GM23338 (cell line): ENCODE results near the gene PREB. TPM values are rescaled to one million over a fixed set of nuclear protein-coding genes. Genes with fewer than 3 reads are reported as not detected.

Source experiments
- ATAC-seq: fragments of 200-7000 bp; cut with Tn5 transposase; 3 replicates; pipeline ENCODE4 v1.9.1; 2020
- DNase-seq: peaks from one replicate; pipeline ENCODE4 v3.0.0-alpha.2; 2015; ENCODE audit warnings: low spot score
- H2AFZ ChIP-seq: fragments of 200-600 bp; sonication (generic); 2 replicates; pipeline ENCODE4 v1.8.0; 2016; ENCODE audit warnings: antibody characterized with exemption, mild to moderate bottlenecking, moderate library complexity
- H3F3A ChIP-seq: fragments of 200-600 bp; sonication (generic); replicated peaks from 2 replicates; pipeline ENCODE4 v1.8.0; 2017; ENCODE audit warnings: antibody characterized with exemption, mixed run types, low read depth
- H3K27ac ChIP-seq: fragments of 200-600 bp; sonication (generic); 2 replicates; pipeline ENCODE4 v1.6.1; 2016; ENCODE audit warnings: low read depth
- H3K27me3 ChIP-seq: fragments of 200-600 bp; sonication (generic); 2 replicates; pipeline ENCODE4 v1.8.0; 2016; ENCODE audit warnings: mild to moderate bottlenecking, mixed run types, moderate library complexity; ENCODE audit not compliant: insufficient read depth
- H3K36me3 ChIP-seq: fragments of 200-600 bp; sonication (generic); 2 replicates; pipeline ENCODE4 v1.8.0; 2016; ENCODE audit warnings: mild to moderate bottlenecking; ENCODE audit not compliant: insufficient read depth
- H3K4me1 ChIP-seq: fragments of 200-600 bp; sonication (generic); 2 replicates; pipeline ENCODE4 v1.8.0; 2016; ENCODE audit warnings: mild to moderate bottlenecking, moderate library complexity; ENCODE audit not compliant: insufficient read depth
- H3K4me2 ChIP-seq: fragments of 200-600 bp; sonication (generic); 2 replicates; pipeline ENCODE4 v1.7.1; 2017; ENCODE audit warnings: mixed run types
- H3K4me3 ChIP-seq: fragments of 200-600 bp; sonication (generic); 2 replicates; pipeline ENCODE4 v1.6.1; 2016; ENCODE audit warnings: mixed run types
- H3K79me2 ChIP-seq: fragments of 200-600 bp; sonication (generic); replicated peaks from 2 replicates; pipeline ENCODE4 v1.8.0; 2017; ENCODE audit warnings: mild to moderate bottlenecking; ENCODE audit not compliant: insufficient read depth
- H3K9me2 ChIP-seq: fragments of 200-600 bp; sonication (generic); 2 replicates; pipeline ENCODE4 v1.8.0; 2017; ENCODE audit not compliant: insufficient read depth
- H4K20me1 ChIP-seq: fragments of 200-600 bp; sonication (generic); replicated peaks from 2 replicates; pipeline ENCODE4 v1.8.0; 2017; ENCODE audit warnings: mild to moderate bottlenecking; ENCODE audit not compliant: insufficient read depth
- H3K27ac Mint-ChIP-seq: 2 replicates; pipeline ENCODE4 v1.8.0; 2020; ENCODE audit warnings: inconsistent platforms, mild to moderate bottlenecking, moderate library complexity, mixed read lengths
- H3K27me3 Mint-ChIP-seq: 3 replicates; pipeline ENCODE4 v1.8.0; 2022; ENCODE audit warnings: low read depth, mild to moderate bottlenecking, moderate library complexity, mixed read lengths, inconsistent platforms; ENCODE audit not compliant: insufficient read depth, poor library complexity
- H3K36me3 Mint-ChIP-seq: 3 replicates; pipeline ENCODE4 v1.8.0; 2021; ENCODE audit warnings: low read depth, mild to moderate bottlenecking, inconsistent platforms, moderate library complexity, mixed read lengths
- H3K4me1 Mint-ChIP-seq: 3 replicates; pipeline ENCODE4 v1.8.0; 2020; ENCODE audit warnings: mild to moderate bottlenecking, inconsistent platforms, mixed read lengths
- H3K4me3 Mint-ChIP-seq: 3 replicates; pipeline ENCODE4 v1.8.0; 2021; ENCODE audit warnings: moderate library complexity, mild to moderate bottlenecking, inconsistent platforms, mixed read lengths
- H3K9me3 Mint-ChIP-seq: 3 replicates; pipeline ENCODE4 v1.8.0; 2020; ENCODE audit warnings: moderate library complexity, mild to moderate bottlenecking, inconsistent platforms, mixed read lengths
- CTCF ChIP-seq, 2 experiments: fragments of 200-600 bp in 1 of 2; sonication (generic) in 1 of 2; conservative IDR thresholded peaks; 2 replicates each; pipeline versions ENCODE4 v1.5.1 to v1.6.1; 2016 to 2017; ENCODE audit warnings: antibody characterized with exemption in 2 of 2, low read depth in 2 of 2, mild to moderate bottlenecking in 2 of 2, moderate library complexity in 1 of 2
- EZH2phosphoT487 ChIP-seq: fragments of 200-600 bp; sonication (generic); IDR thresholded peaks from one replicate; pipeline ENCODE4 v1.8.1; 2018; ENCODE audit warnings: antibody characterized with exemption; ENCODE audit not compliant: unreplicated experiment
- JUNB ChIP-seq: IDR thresholded peaks from one replicate; pipeline ENCODE4 v1.6.1; 2016; ENCODE audit warnings: antibody characterized with exemption; ENCODE audit not compliant: unreplicated experiment
- POLR2AphosphoS5 ChIP-seq: IDR thresholded peaks from 2 replicates; pipeline ENCODE4 v1.6.1; 2016; ENCODE audit warnings: antibody characterized with exemption, low read depth
- ZNF114 ChIP-seq: fragments of 250-450 bp; sonication (Bioruptor Pico); IDR thresholded peaks from 2 replicates; pipeline ENCODE4 v1.5.0; 2020; ENCODE audit warnings: mild to moderate bottlenecking, moderate library complexity
- ZNF462 ChIP-seq: fragments of 250-450 bp; sonication (Bioruptor Pico); IDR thresholded peaks from 2 replicates; pipeline ENCODE4 v1.5.0; 2020; ENCODE audit warnings: mild to moderate bottlenecking, moderate library complexity
- polyA plus RNA-seq: library from polyadenylated mRNA; unstranded; fragments of >200 nt; fragmentation: Nextera tagmentation; extraction: Ambion mirVana; gene quantifications from 2 replicates; pipeline ENCODE4 v1.2.1, GENCODE V29; 2016
- total RNA-seq: library from RNA; depleted of rRNA; stranded (reverse); fragments of >200 nt; shearing (Covaris generic); gene quantifications from 2 replicates; pipeline ENCODE4 v1.2.3, GENCODE V29; 2014

Gene PREB
- total and polyA plus RNA-seq, 2 experiments from 2014 or later = 41.2 to 79.7 TPM

GRCh38 chr2:27174638-27175037, 40.2 kb upstream of the PREB start (continued):
- TF ChIP-seq CTCF (conservative IDR thresholded peaks at IDR 0.05; ENCODE audit: low read depth in 2 of 2) (no peak), JUNB (no peak), EZH2phosphoT487 (no peak)

- H4K20me1 ChIP-seq = no peaks in the 10 kb centered on the region
- no peaks in the 10 kb centered on the region for H3K36me3 ChIP-seq
- no peaks in the 10 kb centered on the region for H3F3A ChIP-seq
- H3K4me3 Mint-ChIP-seq = no peak overlapping the region
- H3K36me3 Mint-ChIP-seq = no peaks in the 10 kb centered on the region
- DNase-seq = no peak
- TF ChIP-seq ZNF462 (no peak), ZNF114 (CRISPR knock-in tag) (no peak), POLR2AphosphoS5 (no peak)
- no peaks in the 10 kb centered on the region for H3K27me3 Mint-ChIP-seq
- H2AFZ ChIP-seq = no peak overlapping the region
- H3K4me3 ChIP-seq = no peak overlapping the region
- no peak overlapping the region for H3K27ac Mint-ChIP-seq
- ATAC-seq = no peak
- no peaks in the 10 kb centered on the region for H3K79me2 ChIP-seq
- H3K9me2 ChIP-seq = no peaks in the 10 kb centered on the region
- H3K4me1 ChIP-seq = no peaks in the 10 kb centered on the region; the same call in 1 of the 2 replicates
- peaks cover 9% of the 10 kb centered on the region; the same call in 2 of the 3 replicates for H3K4me1 Mint-ChIP-seq
- H3K9me3 Mint-ChIP-seq = no peaks in the 10 kb centered on the region
- H3K4me2 ChIP-seq = no peak overlapping the region
- no peaks in the 10 kb centered on the region for H3K27me3 ChIP-seq
- H3K27ac ChIP-seq = no peak overlapping the region
Observed at GRCh38 chr2:27171351-27171848, 37.0 kb upstream of the PREB start.
